WERI-Rb-1 (cell line): ENCODE measurements around the gene CCDC102B.
A peak's percentile ranks its signal among the peaks of the same experiment; 100 is the strongest.
"Not testable (repeated sequence)": the region's sequence is repeated elsewhere in the genome, so short reads cannot be mapped to it uniquely, and the experiment has no call there.

Experiments used
- DNase-seq: peaks from one replicate; pipeline ENCODE4 v3.0.0-alpha.2; 2020
- H3K27ac ChIP-seq: fragments of 250-450 bp; sonication (Bioruptor Pico); 2 replicates; pipeline ENCODE4 v1.5.1; 2020; ENCODE audit warnings: mild to moderate bottlenecking, moderate library complexity
- H3K27me3 ChIP-seq: fragments of 250-450 bp; sonication (Bioruptor Pico); 2 replicates; pipeline ENCODE4 v1.5.1; 2021; ENCODE audit warnings: mild to moderate bottlenecking, low read depth, moderate library complexity; ENCODE audit not compliant: insufficient read depth, severe bottlenecking
- H3K36me3 ChIP-seq: fragments of 250-450 bp; sonication (Bioruptor Pico); 2 replicates; pipeline ENCODE4 v1.5.1; 2020; ENCODE audit warnings: mild to moderate bottlenecking, moderate library complexity
- H3K4me3 ChIP-seq: 2 replicates; pipeline ENCODE4 v1.5.1; 2011; ENCODE audit warnings: low read depth, mild to moderate bottlenecking, control low read depth, low read length
- H3K9me3 ChIP-seq: fragments of 250-450 bp; sonication (Bioruptor Pico); 2 replicates; pipeline ENCODE4 v1.5.1; 2021; ENCODE audit warnings: mild to moderate bottlenecking, moderate library complexity; ENCODE audit not compliant: severe bottlenecking
- TF ChIP-seq, protein P1 (sequence below): IDR thresholded peaks from 2 replicates; pipeline ENCODE4 v1.5.1; 2011; ENCODE audit warnings: low read depth, mild to moderate bottlenecking, control low read depth, inconsistent platforms, low read length

The CCDC102B gene

DNA sequence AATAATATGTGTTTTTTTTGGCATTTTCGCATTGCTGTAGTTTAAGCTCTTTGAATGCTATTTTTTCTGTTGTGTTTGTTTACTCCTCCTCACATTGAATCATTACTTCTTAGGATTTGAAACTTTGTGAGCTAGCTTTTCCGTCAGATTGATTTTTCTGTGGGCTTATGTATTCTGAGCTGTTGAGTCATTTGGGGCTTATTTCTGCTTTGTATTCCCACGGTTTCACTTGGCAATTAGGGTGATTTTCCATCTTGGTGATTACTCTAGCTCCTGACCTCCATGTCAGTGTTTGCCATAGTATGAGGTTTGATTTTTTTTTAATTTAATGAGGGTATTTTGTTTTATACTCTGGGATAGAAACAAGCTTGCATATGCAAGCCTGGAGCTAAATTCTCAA, 200.0 kb downstream of the CCDC102B start:
- no peak overlapping the region for H3K4me3 ChIP-seq
- TF ChIP-seq, protein P1, sequence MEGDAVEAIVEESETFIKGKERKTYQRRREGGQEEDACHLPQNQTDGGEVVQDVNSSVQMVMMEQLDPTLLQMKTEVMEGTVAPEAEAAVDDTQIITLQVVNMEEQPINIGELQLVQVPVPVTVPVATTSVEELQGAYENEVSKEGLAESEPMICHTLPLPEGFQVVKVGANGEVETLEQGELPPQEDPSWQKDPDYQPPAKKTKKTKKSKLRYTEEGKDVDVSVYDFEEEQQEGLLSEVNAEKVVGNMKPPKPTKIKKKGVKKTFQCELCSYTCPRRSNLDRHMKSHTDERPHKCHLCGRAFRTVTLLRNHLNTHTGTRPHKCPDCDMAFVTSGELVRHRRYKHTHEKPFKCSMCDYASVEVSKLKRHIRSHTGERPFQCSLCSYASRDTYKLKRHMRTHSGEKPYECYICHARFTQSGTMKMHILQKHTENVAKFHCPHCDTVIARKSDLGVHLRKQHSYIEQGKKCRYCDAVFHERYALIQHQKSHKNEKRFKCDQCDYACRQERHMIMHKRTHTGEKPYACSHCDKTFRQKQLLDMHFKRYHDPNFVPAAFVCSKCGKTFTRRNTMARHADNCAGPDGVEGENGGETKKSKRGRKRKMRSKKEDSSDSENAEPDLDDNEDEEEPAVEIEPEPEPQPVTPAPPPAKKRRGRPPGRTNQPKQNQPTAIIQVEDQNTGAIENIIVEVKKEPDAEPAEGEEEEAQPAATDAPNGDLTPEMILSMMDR: no peak
- no peak for DNase-seq
- no peak overlapping the region for H3K27ac ChIP-seq
- no peaks in the 10 kb centered on the region for H3K27me3 ChIP-seq
- H3K36me3 ChIP-seq: no peaks in the 10 kb centered on the region
- H3K9me3 ChIP-seq: no peaks in the 10 kb centered on the region

DNA sequence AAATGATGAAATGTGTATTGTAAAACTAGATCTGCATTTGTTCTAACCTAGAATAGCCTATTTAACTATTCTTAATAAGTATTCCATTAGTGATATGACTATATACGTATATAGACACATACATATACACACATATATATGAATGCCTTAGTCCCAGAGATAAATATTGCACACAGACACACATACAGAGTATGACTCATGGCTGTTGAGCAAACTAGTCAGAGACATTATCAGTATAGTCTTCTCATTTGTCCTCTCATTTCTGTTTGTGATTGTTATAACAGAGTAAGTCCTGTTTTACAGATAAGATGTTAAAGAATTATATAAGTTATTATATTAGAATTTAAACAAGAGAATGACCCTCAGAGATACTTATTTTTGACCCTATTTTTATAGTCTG, 202.5 kb downstream of the CCDC102B start:
- H3K4me3 ChIP-seq: no peak overlapping the region
- DNase-seq: no peak
- H3K9me3 ChIP-seq: no peaks in the 10 kb centered on the region
- TF ChIP-seq, protein P1: no peak
- no peak overlapping the region for H3K27ac ChIP-seq
- H3K36me3 ChIP-seq: no peaks in the 10 kb centered on the region
- H3K27me3 ChIP-seq: no peaks in the 10 kb centered on the region

DNA sequence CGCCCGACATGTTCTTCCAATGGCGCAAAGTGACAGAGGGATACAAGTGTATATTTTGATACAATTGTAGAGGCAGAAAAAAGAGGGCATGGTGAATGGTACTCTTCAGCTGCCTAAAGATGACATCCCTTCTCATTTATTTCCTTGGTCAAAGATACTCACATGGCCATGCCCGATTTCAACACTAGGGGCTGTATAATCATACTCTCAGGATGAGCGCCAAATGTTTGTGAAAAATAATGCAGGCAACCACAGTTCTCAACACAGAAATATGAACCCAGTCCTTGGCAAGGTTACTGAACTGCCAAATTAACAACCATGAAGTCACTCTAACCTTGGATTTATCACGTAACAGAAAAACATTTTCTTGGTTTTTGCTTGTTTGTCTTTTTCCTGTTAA, 204.4 kb downstream of the CCDC102B start:
- TF ChIP-seq, protein P1: 0 out of 2 replicates have a peak, but pooled peaks have one; percentile 11
- no peaks in the 10 kb centered on the region for H3K27me3 ChIP-seq
- no peak overlapping the region for H3K27ac ChIP-seq
- no peak overlapping the region for H3K4me3 ChIP-seq
- H3K36me3 ChIP-seq: no peaks in the 10 kb centered on the region
- DNase-seq: no peak
- H3K9me3 ChIP-seq: no peaks in the 10 kb centered on the region

DNA sequence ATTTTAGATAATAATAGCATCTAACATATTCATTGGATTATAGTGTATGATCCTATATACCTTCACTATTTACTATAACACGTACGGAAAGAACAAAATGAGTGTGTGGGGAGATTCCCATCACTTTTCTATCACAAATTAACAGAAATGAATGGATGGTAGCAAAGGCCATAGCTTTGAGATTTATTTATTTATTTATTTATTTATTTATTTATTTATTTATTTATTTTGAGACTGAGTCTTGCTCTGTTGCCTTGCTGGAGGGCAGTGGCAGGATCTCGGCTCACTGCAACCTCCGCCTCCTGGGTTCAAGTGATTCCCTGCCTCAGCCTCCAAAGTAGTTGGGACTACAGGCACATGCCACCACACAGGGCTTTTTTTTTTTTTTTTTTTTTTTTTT, 208.3 kb downstream of the CCDC102B start:
- not testable (repeated sequence) for H3K27me3 ChIP-seq, H3K27ac ChIP-seq, H3K9me3 ChIP-seq, H3K36me3 ChIP-seq, H3K4me3 ChIP-seq, DNase-seq

DNA sequence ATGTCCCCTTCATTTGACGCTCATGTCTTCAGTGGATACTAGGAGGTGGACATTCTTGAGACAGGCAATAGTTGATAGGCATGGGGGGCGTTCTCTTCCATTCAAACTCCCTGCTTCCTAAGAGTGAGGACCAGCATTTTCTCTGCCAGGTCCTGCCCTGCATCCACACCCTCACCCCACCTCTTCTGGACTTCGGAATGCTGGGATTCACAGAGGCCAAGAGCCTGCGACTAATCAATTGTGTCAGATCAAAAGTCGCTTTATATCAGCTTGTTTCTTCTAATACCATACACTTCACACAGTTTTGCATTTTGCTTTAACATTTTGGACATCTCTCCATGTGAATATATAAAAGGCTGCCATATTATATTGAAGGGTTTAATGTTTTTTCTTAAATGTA, 210.7 kb downstream of the CCDC102B start:
- H3K27ac ChIP-seq: no peak overlapping the region
- TF ChIP-seq, protein P1: no peak
- no peaks in the 10 kb centered on the region for H3K36me3 ChIP-seq
- no peak for DNase-seq
- no peaks in the 10 kb centered on the region for H3K27me3 ChIP-seq
- no peaks in the 10 kb centered on the region for H3K9me3 ChIP-seq
- no peak overlapping the region for H3K4me3 ChIP-seq

DNA sequence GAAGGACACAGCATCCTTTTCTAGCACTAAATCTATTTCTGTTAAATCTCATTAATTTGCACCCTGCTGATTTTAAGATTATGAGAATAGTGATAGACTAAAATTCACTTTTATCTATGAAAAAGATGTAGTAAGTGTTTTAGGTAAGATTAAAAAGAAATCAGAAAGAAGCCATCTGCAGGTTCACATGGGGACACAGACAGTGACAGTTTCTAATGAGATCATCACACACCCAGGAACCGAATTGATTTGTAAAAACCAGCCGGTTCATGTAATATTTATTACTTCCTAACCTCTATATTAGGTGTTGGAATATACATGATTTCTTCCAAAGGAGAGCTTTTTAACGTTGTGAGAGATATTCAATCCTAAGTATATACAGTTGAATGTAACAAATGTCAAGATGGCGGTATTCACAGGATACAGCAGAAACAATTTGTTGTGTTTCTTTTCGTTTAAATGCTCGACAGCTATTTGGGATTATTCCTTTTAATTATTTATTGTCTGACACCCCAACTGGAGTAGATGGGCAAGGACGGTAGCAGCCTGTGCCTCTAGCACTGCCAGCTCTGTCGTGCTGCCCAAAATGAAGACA, 223.4 kb downstream of the CCDC102B start:
- TF ChIP-seq, protein P1: no peak
- H3K9me3 ChIP-seq: no peaks in the 10 kb centered on the region

More for the DNA sequence above, 223.4 kb downstream of the CCDC102B start:
- Histone ChIP-seq H3K27ac (no peak overlapping the region), H3K27me3 (no peaks in the 10 kb centered on the region), H3K4me3 (no peak overlapping the region), H3K36me3 (no peaks in the 10 kb centered on the region)
- DNase-seq: no peak
